HL-60 (cell line): ENCODE results near the gene ALG12.
A peak's percentile ranks its signal among the peaks of the same experiment; 100 is the strongest.

ENCODE experiments used
- DNase-seq, 2 experiments: peaks; one replicate each; pipeline ENCODE4 v3.0.0-alpha.2; 2010 to 2020; ENCODE audit warnings: low read depth in 1 of 2, low spot score in 1 of 2
- H3K27ac ChIP-seq: fragments of 250-450 bp; sonication (Bioruptor Pico); replicated peaks from 2 replicates; pipeline ENCODE4 v1.5.1; 2020; ENCODE audit warnings: mild to moderate bottlenecking, moderate library complexity
- H3K27me3 ChIP-seq: fragments of 250-450 bp; sonication (Bioruptor Pico); 2 replicates; pipeline ENCODE4 v1.5.1; 2021; ENCODE audit warnings: mild to moderate bottlenecking, moderate library complexity; ENCODE audit not compliant: insufficient read depth, poor library complexity, severe bottlenecking
- H3K4me3 ChIP-seq: replicated peaks from 2 replicates; pipeline ENCODE4 v1.5.1; 2011; ENCODE audit warnings: mild to moderate bottlenecking, control low read depth, low read length; ENCODE audit not compliant: insufficient read depth
- GABPA ChIP-seq: IDR thresholded peaks from 2 replicates; pipeline ENCODE4 v1.6.1; 2012; ENCODE audit warnings: low read depth
- POLR2AphosphoS5 ChIP-seq: IDR thresholded peaks from 2 replicates; pipeline ENCODE4 v1.6.1; 2012; ENCODE audit warnings: low read depth
- REST ChIP-seq: IDR thresholded peaks from 2 replicates; pipeline ENCODE4 v1.6.1; 2012; ENCODE audit warnings: low read depth; ENCODE audit not compliant: insufficient replicate concordance
- SPI1 ChIP-seq: IDR thresholded peaks from 2 replicates; pipeline ENCODE4 v1.6.1; 2012; ENCODE audit warnings: low read depth, mild to moderate bottlenecking, borderline replicate concordance
- TF ChIP-seq, protein P1 (sequence below): IDR thresholded peaks from one replicate; pipeline ENCODE4 v1.5.1; 2011; ENCODE audit warnings: low read length, control low read depth, inconsistent platforms; ENCODE audit not compliant: insufficient read depth

ALG12 gene

GRCh38 chr22:49936973-49937757 is 18.9 kb upstream of the ALG12 start:
- Histone ChIP-seq H3K27ac (no peak overlapping the region), H3K27me3 (no peaks in the 10 kb centered on the region), H3K4me3 (no peak overlapping the region)
- DNase-seq: no peak
- TF ChIP-seq SPI1 (no peak), POLR2AphosphoS5 (no peak), GABPA (no peak), REST (no peak)
- TF ChIP-seq, protein P1, sequence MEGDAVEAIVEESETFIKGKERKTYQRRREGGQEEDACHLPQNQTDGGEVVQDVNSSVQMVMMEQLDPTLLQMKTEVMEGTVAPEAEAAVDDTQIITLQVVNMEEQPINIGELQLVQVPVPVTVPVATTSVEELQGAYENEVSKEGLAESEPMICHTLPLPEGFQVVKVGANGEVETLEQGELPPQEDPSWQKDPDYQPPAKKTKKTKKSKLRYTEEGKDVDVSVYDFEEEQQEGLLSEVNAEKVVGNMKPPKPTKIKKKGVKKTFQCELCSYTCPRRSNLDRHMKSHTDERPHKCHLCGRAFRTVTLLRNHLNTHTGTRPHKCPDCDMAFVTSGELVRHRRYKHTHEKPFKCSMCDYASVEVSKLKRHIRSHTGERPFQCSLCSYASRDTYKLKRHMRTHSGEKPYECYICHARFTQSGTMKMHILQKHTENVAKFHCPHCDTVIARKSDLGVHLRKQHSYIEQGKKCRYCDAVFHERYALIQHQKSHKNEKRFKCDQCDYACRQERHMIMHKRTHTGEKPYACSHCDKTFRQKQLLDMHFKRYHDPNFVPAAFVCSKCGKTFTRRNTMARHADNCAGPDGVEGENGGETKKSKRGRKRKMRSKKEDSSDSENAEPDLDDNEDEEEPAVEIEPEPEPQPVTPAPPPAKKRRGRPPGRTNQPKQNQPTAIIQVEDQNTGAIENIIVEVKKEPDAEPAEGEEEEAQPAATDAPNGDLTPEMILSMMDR: no peak

DNA sequence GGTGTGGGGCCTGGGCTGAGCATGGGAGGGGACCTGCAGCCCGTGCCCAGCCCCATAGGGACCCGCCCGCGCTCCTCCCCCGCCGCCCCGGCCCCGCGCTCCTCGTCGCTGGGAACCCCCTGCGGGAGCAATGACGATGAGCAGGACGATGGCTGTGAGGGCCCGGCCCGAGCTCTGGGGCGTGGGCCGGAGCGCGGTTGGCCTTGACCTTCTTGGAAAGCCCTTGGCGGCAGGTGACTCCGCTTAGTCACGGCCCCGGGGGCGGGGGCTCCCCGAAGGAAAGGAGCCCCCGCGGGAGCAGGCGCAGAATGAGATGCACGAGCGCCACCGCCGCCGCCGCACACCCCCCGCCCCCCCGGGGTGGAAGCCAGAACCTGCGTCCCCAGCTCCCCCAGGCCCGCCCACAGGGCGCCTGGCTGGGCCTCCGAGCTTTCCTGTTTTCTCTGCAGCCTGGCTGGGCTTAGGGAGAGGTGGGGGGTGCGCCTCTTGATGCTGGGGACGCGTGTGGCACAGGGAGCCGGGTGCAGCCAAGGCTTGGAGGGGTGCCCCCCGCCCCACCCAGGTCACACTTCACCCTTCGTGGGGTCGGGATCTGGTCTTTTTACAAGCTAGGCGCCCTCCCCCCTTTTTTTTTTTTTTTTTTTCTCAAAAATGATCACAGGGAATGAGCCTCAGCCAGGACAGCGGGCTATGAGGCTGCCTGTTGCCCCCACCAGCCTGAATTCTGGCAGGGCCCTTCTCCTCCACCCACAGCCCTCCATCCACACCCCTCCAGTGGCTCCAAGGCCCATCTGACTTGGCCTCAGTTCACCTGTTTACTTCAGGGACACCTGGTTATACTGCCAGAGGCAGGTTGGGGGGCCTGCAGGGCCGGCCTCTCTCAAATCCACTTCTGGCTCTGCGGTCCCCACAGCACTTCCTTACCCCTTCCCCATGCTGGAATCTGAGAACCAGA is 18.1 kb upstream of the ALG12 start:
- Histone ChIP-seq H3K4me3 (peak overlapping the region; percentile 36), H3K27ac (peak overlapping the region; percentile 29; the same call in 1 of the 2 replicates), H3K27me3 (no peaks in the 10 kb centered on the region)
- no peak for TF ChIP-seq POLR2AphosphoS5
- TF ChIP-seq GABPA: no peak
- TF ChIP-seq SPI1: no peak
- no peak for TF ChIP-seq REST
- peak; percentile 63 to 67 for DNase-seq

DNA sequence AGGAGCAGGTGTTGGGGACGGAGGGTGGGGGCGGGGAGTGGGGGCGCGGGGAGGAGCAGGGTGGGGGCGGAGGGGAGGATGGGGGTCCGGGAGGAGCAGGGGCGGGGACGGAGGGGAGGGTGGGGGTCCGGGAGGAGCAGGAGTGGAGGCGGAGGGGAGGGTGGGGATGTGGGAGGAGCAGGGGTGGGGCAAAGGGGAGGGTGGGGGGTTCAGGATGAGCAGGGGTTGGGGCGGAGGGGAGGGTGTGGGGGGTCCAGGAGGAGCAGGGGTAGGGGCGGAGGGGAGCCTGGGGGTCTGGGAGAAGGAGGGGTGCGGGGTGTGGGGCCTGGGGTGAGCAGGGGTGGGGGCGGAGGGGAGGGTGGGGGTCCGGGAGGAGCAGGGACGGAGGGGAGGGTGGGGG is 17.3 kb upstream of the ALG12 start:
- TF ChIP-seq POLR2AphosphoS5 (no peak), SPI1 (no peak), REST (no peak), GABPA (no peak)
- TF ChIP-seq, protein P1: no peak
- Histone ChIP-seq H3K27me3 (no peaks in the 10 kb centered on the region), H3K27ac (no peak overlapping the region), H3K4me3 (peak overlapping the region; percentile 36)
- DNase-seq: no peak
